GM18519 (cell line): ENCODE data around the gene ARID3C.

Source experiments
- ATAC-seq: cut with Tn5 transposase; IDR thresholded peaks from one replicate; pipeline ENCODE4 v1.9.1; 2021; ENCODE audit warnings: mild to moderate bottlenecking, moderate library complexity; ENCODE audit not compliant: unreplicated experiment, low FRiP score

ARID3C gene

GRCh38 chr9:34603610-34604231 is 25.1 kb downstream of the ARID3C start:
- no peak for ATAC-seq

GRCh38 chr9:34601937-34602573 is 26.8 kb downstream of the ARID3C start:
- ATAC-seq, result no peak

- ATAC-seq, result no peak
Observed at GRCh38 chr9:34600908-34601307, 28.0 kb downstream of the ARID3C start.

GRCh38 chr9:34599546-34599945 is 29.3 kb downstream of the ARID3C start:
- ATAC-seq, result no peak

GRCh38 chr9:34594177-34594576 is 34.7 kb downstream of the ARID3C start:
- ATAC-seq, result no peak

GRCh38 chr9:34592895-34593601 is 35.8 kb downstream of the ARID3C start:
- no peak for ATAC-seq

GRCh38 chr9:34591917-34592866 is 36.7 kb downstream of the ARID3C start:
- no peak for ATAC-seq

GRCh38 chr9:34591248-34591916 is 37.5 kb downstream of the ARID3C start:
- ATAC-seq, result no peak

GRCh38 chr9:34590381-34591247 is 38.3 kb downstream of the ARID3C start:
- ATAC-seq, result no peak

- no peak for ATAC-seq
Observed at GRCh38 chr9:34589636-34590380, 39.1 kb downstream of the ARID3C start, which contains the start of gene CNTFR. CNTFR (minus strand) TSS chr9:34589724; CDS start chr9:34568981, 20,743 bp downstream.

GRCh38 chr9:34588671-34589635 is 39.9 kb downstream of the ARID3C start:
- ATAC-seq, result no peak

- no peak for ATAC-seq
Observed at GRCh38 chr9:34587271-34587670, 41.6 kb downstream of the ARID3C start.

GRCh38 chr9:34585946-34586669 is 42.8 kb downstream of the ARID3C start:
- no peak for ATAC-seq

- no peak for ATAC-seq
Observed at GRCh38 chr9:34584970-34585369, 43.9 kb downstream of the ARID3C start.

- no peak for ATAC-seq
Observed at GRCh38 chr9:34582787-34583186, 46.1 kb downstream of the ARID3C start.

- ATAC-seq, result no peak
Observed at GRCh38 chr9:34581318-34581717, 47.5 kb downstream of the ARID3C start.

GRCh38 chr9:34580358-34580757 is 48.5 kb downstream of the ARID3C start:
- ATAC-seq, result no peak
